GM18508 (cell line): ENCODE results near the gene AKT1.
"Not testable (repeated sequence)": the region's sequence is repeated elsewhere in the genome, so short reads cannot be mapped to it uniquely, and the experiment has no call there.

ENCODE experiments used
- ATAC-seq: cut with Tn5 transposase; IDR thresholded peaks from one replicate; pipeline ENCODE4 v1.9.1; 2021; ENCODE audit warnings: moderate number of reproducible peaks; ENCODE audit not compliant: insufficient read depth, unreplicated experiment

Gene AKT1

GRCh38 chr14:104756477-104757237 is 38.9 kb downstream of the AKT1 start:
- no peak for ATAC-seq

GRCh38 chr14:104755621-104756020 is 39.9 kb downstream of the AKT1 start:
- ATAC-seq = no peak

- no peak for ATAC-seq
Measured at GRCh38 chr14:104754213-104754851, 41.2 kb downstream of the AKT1 start.

- no peak for ATAC-seq
Measured at GRCh38 chr14:104753528-104754212, 41.9 kb downstream of the AKT1 start.

DNA sequence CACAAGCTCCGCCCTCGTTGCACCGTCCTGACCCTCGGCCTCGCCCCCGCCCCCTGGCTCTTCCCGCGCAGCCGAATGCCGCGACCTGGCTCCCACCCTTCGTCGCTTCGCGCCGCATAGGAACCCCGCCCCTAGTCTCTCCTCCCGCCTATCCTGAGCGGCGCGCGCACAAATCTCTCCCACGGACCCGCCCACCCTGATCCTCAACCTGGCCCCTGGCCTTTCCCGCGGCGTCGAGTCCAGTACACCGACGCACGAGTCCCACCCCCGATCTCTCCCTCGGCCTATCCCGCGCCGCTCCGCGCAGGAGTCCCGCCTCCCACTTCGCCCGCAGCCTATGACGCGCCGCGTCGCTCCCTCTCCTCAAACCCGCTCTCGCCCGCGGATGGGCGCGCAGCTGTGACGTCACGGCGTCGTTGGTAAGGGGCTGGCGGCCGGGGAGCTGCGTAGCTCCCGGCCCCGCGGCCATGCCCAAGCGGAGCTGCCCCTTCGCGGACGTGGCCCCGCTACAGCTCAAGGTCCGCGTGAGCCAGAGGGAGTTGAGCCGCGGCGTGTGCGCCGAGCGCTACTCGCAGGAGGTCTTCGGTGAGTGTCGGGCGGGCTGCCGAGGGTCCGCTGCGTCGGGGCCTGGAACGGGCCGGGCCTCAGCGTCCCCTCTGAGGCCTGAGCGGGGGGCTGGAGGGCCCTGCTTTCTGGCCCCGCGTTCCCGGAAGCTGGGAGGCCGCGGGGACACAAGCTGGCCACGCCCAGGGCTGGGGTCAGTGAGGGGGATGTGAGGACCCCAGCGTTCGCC is 42.6 kb downstream of the AKT1 start, which contains the start of gene SIVA1:
SIVA1 (plus strand) TSS at position 413 of the 793 bp plus-strand sequence; CDS start at position 468, 55 bp downstream.
- peak; percentile 71 for ATAC-seq

GRCh38 chr14:104752423-104752734 is 43.2 kb downstream of the AKT1 start:
- ATAC-seq = peak; percentile 39

DNA sequence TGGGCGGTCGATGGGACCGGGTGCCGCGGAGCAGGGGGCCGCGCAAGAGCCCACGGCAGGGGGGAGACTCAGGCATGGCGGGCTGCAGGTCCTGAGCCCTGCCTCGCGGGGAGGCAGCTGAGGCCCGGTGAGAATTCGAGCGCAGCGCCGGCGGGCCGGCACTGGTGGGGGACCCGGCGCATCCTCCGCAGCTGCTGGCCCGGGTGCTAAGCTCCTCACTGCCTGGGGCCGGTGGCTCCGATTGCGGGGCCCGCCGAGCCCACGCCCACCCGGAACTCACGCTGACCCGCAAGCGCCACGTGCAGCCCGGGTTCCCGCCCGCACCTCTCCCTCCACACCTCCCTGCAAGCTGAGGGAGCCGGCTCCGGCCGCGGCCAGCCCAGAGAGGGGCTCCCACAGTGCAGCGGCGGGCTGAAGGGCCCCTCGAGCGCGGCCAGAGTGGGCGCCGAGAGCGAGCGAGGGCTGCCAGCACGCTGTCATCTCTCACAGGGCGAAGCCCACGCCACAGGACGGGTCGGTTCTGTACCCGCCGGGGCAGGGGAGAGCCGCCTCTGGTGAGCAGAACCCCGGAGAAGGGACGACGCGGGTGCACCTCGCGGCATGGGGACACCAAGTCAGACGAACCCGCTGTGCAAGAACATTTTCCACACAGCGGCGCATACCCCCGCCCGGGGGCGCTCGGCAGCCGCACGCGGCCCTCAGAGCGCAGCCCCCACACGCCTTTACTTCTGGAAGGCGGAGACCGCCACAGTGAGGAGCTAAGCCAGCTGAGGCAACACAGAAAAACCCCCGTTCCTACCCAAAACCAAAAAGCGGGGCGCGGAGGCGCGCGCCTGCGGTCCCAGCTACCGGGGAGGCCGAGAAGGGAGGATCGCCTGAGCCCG is 43.8 kb downstream of the AKT1 start:
- ATAC-seq = no peak

- ATAC-seq = not testable (repeated sequence)
Measured at GRCh38 chr14:104750753-104751057, 44.8 kb downstream of the AKT1 start.

GRCh38 chr14:104750056-104750752 is 45.3 kb downstream of the AKT1 start:
- no peak for ATAC-seq

- ATAC-seq = no peak
Measured at GRCh38 chr14:104749111-104749649, 46.4 kb downstream of the AKT1 start.

DNA sequence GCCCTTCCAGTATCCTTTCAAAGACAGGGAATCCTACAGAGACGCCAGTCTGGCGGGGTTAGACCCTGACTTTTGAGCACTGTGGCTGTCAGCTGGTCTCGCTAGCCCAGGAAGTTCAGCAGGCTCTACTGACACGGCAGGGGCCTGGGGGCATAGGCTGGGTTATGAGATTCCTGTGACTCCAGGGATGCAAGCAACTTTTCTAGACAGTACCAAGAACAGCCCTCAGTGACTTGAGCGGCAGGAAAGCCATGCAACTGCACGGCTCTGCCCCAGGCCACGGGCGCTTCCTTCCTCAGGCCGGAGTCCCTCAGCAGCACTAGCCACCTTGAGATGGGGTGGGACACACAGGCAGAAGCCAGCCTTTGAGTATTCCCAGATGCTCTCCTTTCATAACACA is 47.7 kb downstream of the AKT1 start:
- ATAC-seq = no peak

GRCh38 chr14:104746934-104747481 is 48.5 kb downstream of the AKT1 start:
- no peak for ATAC-seq

- ATAC-seq = no peak
Measured at GRCh38 chr14:104746071-104746545, 49.4 kb downstream of the AKT1 start.

DNA sequence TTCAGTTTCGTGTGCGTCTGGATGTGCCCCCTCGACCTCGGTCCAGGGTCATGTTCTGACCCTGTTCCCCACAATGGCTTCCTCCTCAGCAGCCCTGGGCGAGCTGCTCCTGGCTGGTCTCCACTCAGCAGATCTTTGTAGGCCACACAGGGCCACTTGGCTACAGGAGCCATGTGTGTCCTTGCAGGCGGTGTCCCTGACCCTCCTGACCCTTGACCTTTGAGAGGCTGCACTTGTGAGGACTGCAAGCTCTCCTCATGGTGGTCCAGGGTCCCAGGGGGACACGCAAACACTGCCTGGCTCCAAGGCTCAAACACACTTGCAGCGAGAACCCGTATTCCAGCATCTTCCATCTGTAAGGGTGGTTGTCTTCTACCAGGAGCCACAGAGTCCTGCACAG is 50.1 kb downstream of the AKT1 start:
- ATAC-seq = no peak

GRCh38 chr14:104744484-104744883 is 51.1 kb downstream of the AKT1 start:
- ATAC-seq = no peak

GRCh38 chr14:104743461-104744380 is 51.8 kb downstream of the AKT1 start:
- ATAC-seq = no peak

DNA sequence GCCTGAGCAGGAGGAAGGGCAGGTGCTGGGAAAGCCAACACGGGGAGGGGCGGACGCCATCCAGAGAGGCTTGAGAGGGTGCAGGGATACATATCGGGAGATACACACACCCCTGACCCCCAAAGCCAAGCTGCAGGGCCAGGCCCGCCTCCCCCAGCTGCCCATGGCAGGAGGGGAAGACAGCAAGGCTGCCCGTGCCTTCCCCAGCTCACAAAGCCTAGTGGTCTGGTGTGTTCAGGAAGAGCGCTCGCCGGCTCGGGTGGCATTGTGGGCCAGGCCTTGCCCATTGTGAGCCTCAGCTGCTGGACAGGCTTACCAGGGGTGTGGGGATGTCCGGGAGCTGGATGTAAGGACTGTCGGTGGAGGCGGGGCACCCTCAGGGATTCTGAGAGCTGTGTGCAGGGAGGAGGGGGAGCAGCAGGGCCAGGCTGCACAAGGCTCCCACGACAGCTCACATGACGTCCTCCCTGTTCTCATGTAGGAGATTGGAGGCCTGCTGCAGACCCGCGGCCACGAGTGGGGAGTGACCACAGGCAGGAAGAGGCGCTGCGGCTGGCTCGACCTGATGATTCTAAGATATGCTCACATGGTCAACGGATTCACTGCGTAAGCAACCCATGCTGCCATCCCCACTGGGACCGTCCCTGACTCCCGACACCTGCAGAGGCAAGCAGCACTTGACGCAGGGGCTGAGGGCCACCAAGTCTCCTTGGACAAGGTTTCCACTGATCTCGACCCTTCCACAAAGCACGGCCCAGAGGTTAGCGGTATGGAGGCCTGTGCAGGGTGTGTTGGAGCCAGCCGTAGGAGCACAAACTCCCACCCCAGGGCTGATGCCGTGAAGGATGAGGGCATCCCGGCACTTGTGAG is 52.7 kb downstream of the AKT1 start:
- no peak for ATAC-seq
